HG03575 (cell line): ENCODE measurements around the gene TMEM223.
"Not testable (repeated sequence)": the region's sequence is repeated elsewhere in the genome, so short reads cannot be mapped to it uniquely, and the experiment has no call there.

Experiments
- ATAC-seq: cut with Tn5 transposase; IDR thresholded peaks from one replicate; pipeline ENCODE4 v1.9.1; 2021; ENCODE audit not compliant: unreplicated experiment, insufficient number of reproducible peaks, low FRiP score; ENCODE audit errors: extremely low read depth

Gene TMEM223

GRCh38 chr11:62804310-62805075 is 12.7 kb upstream of the TMEM223 start:
- ATAC-seq: no peak

DNA sequence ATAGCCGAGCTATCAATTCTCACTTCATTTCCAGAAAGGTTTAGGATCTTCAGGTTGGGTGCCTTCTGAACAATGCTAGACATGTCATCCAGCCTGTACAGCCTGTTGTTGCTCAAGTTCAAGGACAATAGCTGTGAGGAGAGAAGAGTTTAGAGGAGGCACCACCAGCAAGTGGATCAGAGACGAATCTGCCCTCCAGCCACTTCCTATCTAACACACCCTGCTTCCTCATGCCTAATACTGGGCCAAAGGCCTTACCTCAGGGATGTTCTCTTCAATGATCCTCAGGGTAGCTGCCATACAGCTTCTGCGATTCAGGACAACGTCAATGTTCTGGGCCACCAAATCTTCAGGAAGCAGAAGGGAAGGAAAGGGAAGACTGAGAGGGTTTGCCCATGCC is 9.3 kb upstream of the TMEM223 start:
- ATAC-seq: no peak

GRCh38 chr11:62799486-62799885 is 7.7 kb upstream of the TMEM223 start:
- no peak for ATAC-seq

- ATAC-seq: no peak
Measured at GRCh38 chr11:62796281-62796680, 4.5 kb upstream of the TMEM223 start.

DNA sequence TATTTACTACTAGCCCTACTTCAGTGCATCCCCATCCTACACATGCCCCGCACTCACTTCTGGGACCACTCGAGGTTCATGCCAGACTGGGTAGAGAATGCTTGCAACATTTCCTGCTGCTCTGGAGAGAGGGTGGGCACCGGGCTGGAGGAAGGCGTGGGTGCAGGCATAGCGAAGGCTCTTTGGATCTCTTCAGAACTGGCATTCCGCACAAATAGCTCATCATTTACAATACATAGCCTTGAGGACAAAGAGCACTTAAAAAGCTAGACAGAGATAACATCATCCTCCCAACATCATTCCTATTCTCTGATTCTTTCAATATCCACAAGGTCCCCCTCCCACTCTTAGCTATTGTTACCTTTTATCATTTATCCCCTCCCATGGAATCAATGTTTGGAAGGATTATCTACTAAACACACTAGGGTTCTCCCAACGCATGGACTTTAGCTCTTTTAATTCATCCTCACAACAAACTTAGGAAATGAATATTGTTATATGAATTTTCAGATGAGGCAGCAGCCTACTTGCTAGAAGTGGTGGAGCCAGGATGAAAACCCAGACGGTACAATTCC is 2.5 kb upstream of the TMEM223 start:
- no peak for ATAC-seq

DNA sequence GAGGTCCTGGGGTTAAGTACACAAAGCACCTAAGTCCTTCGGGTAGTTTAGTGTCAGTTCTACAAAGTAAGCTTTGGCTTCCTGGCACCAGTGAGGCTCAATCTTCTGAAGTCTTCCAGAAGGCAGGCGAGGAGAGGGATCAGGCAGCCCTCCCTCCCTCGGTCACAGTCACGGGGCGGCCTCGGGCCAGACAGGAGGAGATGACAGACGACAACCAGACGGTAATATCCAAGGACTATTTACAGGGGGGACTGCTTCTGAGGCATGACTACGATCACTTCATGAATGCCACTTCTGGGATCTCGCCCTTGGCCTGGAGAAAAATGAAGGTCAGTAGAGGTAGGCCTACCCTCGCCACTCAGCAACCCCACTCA is 383 bp upstream of the TMEM223 start:
- ATAC-seq: no peak

- ATAC-seq: no peak
Measured at GRCh38 chr11:62789576-62789975, 2.2 kb downstream of the TMEM223 start.

DNA sequence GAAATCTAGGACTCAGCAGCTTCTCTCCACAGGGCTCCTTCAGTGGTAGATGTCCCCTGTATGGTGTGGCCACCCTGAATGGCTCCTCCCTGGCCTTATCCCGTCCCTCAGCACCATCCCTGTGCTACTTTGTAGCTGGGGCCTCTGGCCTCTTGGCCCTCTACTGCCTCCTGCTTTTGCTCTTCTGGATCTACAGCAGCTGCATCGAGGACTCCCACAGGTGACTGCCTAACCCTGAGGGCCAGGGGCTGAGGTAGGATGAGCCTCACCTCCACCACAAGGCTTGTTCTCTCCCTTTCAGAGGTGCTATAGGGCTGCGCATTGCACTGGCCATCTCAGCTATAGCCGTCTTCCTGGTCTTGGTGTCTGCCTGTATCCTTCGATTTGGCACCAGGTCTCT is 2.8 kb downstream of the TMEM223 start:
- ATAC-seq: no peak

GRCh38 chr11:62787005-62787759 is 4.6 kb downstream of the TMEM223 start, which contains the start of gene TMEM179B:
TSS of gene TMEM179B (plus strand) at chr11:62787402. CDS start at chr11:62787432, 30 bp downstream.
- ATAC-seq: no peak

DNA sequence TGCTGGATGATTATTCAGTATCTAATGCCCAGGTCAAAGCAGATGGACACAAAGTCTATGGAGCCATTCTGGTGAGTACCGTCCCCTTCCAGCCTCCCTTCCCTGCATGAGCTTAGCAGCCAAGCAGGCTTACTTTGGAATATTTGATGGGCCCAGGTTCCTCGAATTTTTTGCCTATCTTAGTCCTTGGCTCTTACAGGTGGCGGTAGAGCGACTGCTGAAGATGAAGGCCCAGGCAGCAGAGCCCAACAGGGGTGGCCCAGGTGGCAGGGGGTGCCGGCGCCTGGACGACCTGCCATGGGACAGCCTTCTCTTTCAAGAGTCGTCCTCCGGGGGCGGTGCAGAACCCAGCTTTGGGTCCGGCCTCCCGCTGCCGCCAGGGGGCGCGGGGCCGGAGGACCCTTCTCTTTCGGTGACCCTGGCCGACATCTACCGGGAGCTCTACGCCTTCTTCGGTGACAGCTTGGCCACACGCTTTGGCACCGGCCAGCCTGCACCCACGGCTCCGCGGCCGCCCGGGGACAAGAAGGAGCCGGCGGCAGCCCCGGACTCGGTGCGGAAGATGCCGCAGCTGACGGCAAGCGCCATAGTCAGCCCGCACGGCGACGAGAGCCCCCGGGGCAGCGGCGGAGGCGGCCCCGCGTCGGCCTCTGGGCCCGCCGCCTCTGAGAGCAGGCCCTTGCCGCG is 5.3 kb downstream of the TMEM223 start:
- ATAC-seq: no peak

GRCh38 chr11:62782753-62783152 is 9.1 kb downstream of the TMEM223 start:
- no peak for ATAC-seq

GRCh38 chr11:62778441-62778840 is 13.4 kb downstream of the TMEM223 start:
- no peak for ATAC-seq

- ATAC-seq: no peak
Measured at GRCh38 chr11:62777389-62777788, 14.4 kb downstream of the TMEM223 start.

DNA sequence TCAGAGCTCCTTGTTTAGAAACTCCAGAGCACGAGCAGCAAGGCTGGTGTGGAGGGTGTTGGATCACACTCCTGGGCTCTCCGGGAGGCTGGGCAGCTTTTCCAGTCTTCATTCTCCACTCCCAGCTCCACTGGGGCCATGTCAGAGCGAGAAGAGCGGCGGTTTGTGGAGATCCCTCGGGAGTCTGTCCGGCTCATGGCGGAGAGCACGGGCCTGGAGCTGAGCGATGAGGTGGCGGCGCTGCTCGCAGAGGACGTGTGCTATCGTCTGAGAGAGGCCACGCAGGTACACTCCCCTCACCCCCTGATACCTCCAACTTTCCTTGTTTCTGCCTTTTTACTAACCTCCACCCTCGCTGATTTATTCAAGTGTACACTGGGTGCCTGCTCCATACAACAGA is 16.2 kb downstream of the TMEM223 start:
- no peak for ATAC-seq

DNA sequence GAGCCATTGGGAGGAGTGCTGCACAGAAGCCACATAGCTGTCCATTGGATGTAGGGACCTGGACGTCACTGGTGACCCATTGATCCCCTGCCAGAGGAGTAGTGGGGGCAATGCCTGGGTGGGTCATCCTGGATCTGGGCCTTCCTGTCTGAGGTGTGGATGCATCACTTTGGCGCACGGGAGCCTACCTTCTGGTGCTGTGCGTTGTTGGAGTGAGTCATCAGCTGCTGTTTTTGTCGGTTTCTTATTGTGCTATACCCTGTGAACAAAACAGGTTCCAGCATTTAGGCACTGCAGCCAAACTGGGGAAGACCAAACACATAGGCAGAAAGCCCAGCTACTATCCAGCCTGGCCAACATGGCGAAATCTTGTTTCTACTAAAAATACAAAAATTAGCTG is 17.4 kb downstream of the TMEM223 start:
- no peak for ATAC-seq

GRCh38 chr11:62771144-62772021 is 20.4 kb downstream of the TMEM223 start, which contains the start of gene TAF6L:
TSS of gene TAF6L (plus strand) at chr11:62771396. CDS start at chr11:62775784, 4,388 bp downstream.
- peak; percentile 31 for ATAC-seq

DNA sequence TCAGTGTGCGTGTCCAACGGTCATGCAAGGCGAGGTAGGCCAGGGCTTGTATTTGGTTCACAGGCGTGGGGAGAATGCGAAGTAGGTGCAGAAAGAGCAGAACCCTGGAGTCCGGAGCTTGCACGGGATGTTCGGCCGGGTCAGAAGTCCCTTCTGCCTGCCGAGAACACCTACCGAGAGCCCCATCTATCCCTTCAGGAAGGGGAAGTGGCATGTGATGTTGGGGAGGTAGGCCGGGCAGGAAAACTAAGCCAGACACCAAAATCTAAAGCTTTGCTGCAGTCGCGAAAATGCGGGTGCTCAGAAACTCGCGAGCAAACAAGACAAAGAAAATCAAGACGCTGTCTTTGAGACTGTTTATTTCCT is 21.0 kb downstream of the TMEM223 start:
- ATAC-seq: no peak

GRCh38 chr11:62760867-62761227 is 31.0 kb downstream of the TMEM223 start:
- not testable (repeated sequence) for ATAC-seq
